Measurements from ENCODE around the gene PGC.

- no peak for TF ChIP-seq CTCF (conservative IDR thresholded peaks at IDR 0.05 in 1 of 2, IDR thresholded peaks at IDR 0.05 in 1 of 2; ENCODE audit: extremely low read depth in 1 of 2, insufficient read depth in 1 of 2, low read depth in 1 of 2, low read length in 2 of 2)
- no peak for TF ChIP-seq EZH2 (IDR thresholded peaks at IDR 0.05; ENCODE audit: borderline replicate concordance, low read length)
These were observed 49.1 kb downstream of the PGC start for GRCh38 chr6:41697861-41698781.
